GM12873 (cell line): ENCODE results near the gene SEPTIN2.

Experiments used
- TF ChIP-seq, protein P1 (sequence below): IDR thresholded peaks from 2 replicates; pipeline ENCODE4 v1.5.1; 2012; ENCODE audit warnings: low read depth, mild to moderate bottlenecking, moderate library complexity, low read length, control low read depth; ENCODE audit not compliant: insufficient read depth; ENCODE audit errors: missing control alignments

SEPTIN2 gene

DNA sequence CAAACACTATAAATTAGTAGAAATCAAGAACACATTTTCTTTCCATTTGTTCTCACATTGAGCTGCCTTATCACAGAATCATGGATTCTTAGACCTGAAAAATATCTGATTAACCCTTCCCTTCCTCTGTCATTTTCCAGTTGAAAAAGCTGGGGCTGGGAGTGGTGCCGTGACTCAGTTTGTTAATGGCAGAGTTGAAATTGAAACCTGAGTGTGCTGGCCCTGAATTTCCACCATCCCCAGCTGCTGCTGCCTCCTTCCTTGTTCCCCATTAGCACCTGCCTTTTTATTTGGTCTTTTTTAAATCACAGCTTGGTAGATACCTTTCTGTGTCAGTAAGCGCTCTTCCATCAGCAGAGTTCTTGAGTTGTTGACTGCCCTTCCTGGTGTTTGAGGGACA is 51.0 kb downstream of the SEPTIN2 start:
- TF ChIP-seq, protein P1, sequence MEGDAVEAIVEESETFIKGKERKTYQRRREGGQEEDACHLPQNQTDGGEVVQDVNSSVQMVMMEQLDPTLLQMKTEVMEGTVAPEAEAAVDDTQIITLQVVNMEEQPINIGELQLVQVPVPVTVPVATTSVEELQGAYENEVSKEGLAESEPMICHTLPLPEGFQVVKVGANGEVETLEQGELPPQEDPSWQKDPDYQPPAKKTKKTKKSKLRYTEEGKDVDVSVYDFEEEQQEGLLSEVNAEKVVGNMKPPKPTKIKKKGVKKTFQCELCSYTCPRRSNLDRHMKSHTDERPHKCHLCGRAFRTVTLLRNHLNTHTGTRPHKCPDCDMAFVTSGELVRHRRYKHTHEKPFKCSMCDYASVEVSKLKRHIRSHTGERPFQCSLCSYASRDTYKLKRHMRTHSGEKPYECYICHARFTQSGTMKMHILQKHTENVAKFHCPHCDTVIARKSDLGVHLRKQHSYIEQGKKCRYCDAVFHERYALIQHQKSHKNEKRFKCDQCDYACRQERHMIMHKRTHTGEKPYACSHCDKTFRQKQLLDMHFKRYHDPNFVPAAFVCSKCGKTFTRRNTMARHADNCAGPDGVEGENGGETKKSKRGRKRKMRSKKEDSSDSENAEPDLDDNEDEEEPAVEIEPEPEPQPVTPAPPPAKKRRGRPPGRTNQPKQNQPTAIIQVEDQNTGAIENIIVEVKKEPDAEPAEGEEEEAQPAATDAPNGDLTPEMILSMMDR = no peak

- TF ChIP-seq, protein P1 = no peak
Observed at GRCh38 chr2:241368643-241369042, 52.9 kb downstream of the SEPTIN2 start.

GRCh38 chr2:241372361-241372992 is 56.8 kb downstream of the SEPTIN2 start:
- TF ChIP-seq, protein P1 = no peak

DNA sequence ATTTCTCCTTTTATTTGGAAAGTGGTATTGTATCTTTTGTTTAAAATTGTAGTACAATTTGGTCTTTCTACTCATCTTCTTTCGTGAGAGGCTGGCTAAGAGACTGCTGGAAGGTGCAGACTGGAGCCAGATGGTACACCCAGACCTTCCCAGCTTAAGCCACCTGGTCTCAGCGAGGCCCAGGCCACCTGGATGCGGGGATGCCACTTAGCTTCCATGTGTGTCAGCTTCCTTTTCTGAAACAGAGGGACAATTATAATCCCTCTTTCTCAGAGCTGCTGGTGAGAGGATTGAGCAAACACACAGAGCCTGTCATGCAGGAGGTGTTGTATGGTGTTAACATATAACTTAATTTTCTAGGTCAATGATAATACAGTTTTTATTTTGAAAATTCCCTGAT is 57.7 kb downstream of the SEPTIN2 start:
- TF ChIP-seq, protein P1 = no peak

GRCh38 chr2:241375300-241375699 is 59.6 kb downstream of the SEPTIN2 start:
- TF ChIP-seq, protein P1 = no peak

- TF ChIP-seq, protein P1 = no peak
Observed at GRCh38 chr2:241376808-241377207, 61.1 kb downstream of the SEPTIN2 start.

DNA sequence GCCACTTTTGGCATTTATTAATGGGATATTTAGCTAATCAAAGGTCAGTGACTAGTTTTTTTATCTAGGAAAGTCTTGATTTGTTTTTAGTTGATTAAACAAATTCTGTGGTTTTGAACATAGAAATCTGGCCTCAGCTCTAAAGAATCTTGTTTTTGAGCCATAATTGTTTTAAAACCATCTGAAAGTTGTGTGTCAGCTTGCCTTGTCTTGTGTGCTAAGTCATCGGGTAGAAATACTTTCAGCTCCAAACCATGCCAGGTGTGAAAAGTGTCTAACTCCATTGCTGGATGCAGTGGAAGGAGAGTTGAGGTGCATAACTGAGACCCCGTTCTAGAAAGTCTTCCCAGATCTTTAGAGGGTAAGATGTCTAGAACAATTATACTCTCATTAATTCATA is 63.1 kb downstream of the SEPTIN2 start:
- TF ChIP-seq, protein P1 = no peak
